DLD1 (cell line): Measurements from ENCODE around the gene INSYN2B.
"Not testable (repeated sequence)": the region's sequence is repeated elsewhere in the genome, so short reads cannot be mapped to it uniquely, and the experiment has no call there.

Source experiments
- in situ Hi-C: cut with HindIII; loops from 2 replicates; pipeline ENCODE4 v1.10.0; 2017; ENCODE audit warnings: low sequenced_read_pairs

Gene INSYN2B

GRCh38 chr5:169973056-169973455 lies 7.2 kb downstream of the INSYN2B start:
- in situ Hi-C loops = no loop called here

- in situ Hi-C loops = no loop called here
Observed at GRCh38 chr5:169971780-169972179, 8.5 kb downstream of the INSYN2B start.

GRCh38 chr5:169970911-169971765 lies 9.2 kb downstream of the INSYN2B start:
- in situ Hi-C loops = no loop called here

GRCh38 chr5:169970339-169970738 lies 10.0 kb downstream of the INSYN2B start:
- in situ Hi-C loops = no loop called here

GRCh38 chr5:169964246-169964645 lies 16.0 kb downstream of the INSYN2B start:
- in situ Hi-C loops = no loop called here

- in situ Hi-C loops = no loop called here
Observed at GRCh38 chr5:169960659-169961058, 19.6 kb downstream of the INSYN2B start.

GRCh38 chr5:169958278-169958677 lies 22.0 kb downstream of the INSYN2B start:
- in situ Hi-C loops = no loop called here

- in situ Hi-C loops = no loop called here
Observed at GRCh38 chr5:169956756-169957155, 23.5 kb downstream of the INSYN2B start.

GRCh38 chr5:169956126-169956525 lies 24.2 kb downstream of the INSYN2B start:
- in situ Hi-C loops = no loop called here

GRCh38 chr5:169954786-169955185 lies 25.5 kb downstream of the INSYN2B start:
- in situ Hi-C loops = no loop called here

- in situ Hi-C loops = not testable (repeated sequence)
Observed at GRCh38 chr5:169953196-169953595, 27.1 kb downstream of the INSYN2B start.

- in situ Hi-C loops = no loop called here
Observed at GRCh38 chr5:169950333-169950732, 30.0 kb downstream of the INSYN2B start.

- in situ Hi-C loops = no loop called here
Observed at GRCh38 chr5:169946743-169947295, 33.5 kb downstream of the INSYN2B start.

- in situ Hi-C loops = no loop called here
Observed at GRCh38 chr5:169945831-169946261, 34.4 kb downstream of the INSYN2B start.

GRCh38 chr5:169944922-169945680 lies 35.2 kb downstream of the INSYN2B start:
- in situ Hi-C loops = no loop called here

- in situ Hi-C loops = no loop called here
Observed at GRCh38 chr5:169944115-169944514, 36.2 kb downstream of the INSYN2B start.

GRCh38 chr5:169943026-169943425 lies 37.3 kb downstream of the INSYN2B start:
- in situ Hi-C loops = no loop called here

GRCh38 chr5:169942181-169942580 lies 38.1 kb downstream of the INSYN2B start:
- in situ Hi-C loops = no loop called here

- in situ Hi-C loops = no loop called here
Observed at GRCh38 chr5:169941542-169941941, 38.8 kb downstream of the INSYN2B start.

- in situ Hi-C loops = no loop called here
Observed at GRCh38 chr5:169939731-169940130, 40.6 kb downstream of the INSYN2B start.

- in situ Hi-C loops = no loop called here
Observed at GRCh38 chr5:169938439-169938838, 41.9 kb downstream of the INSYN2B start.

GRCh38 chr5:169935762-169936161 lies 44.5 kb downstream of the INSYN2B start:
- in situ Hi-C loops = no loop called here
